GM21526 (cell line): ENCODE results near the gene GPR119.
A peak's percentile ranks its signal among the peaks of the same experiment; 100 is the strongest.
"Not testable (repeated sequence)": the region's sequence is repeated elsewhere in the genome, so short reads cannot be mapped to it uniquely, and the experiment has no call there.

Experiments used
- ATAC-seq: cut with Tn5 transposase; IDR thresholded peaks from one replicate; pipeline ENCODE4 v1.9.1; 2021; ENCODE audit warnings: moderate library complexity; ENCODE audit not compliant: unreplicated experiment, low FRiP score

GPR119 gene

GRCh38 chrX:130339408-130340222 lies 45.9 kb downstream of the GPR119 start, which contains the start of gene SLC25A14:
SLC25A14 (plus strand) TSS chrX:130339919; CDS start chrX:130340279, 360 bp downstream.
- ATAC-seq: peak; percentile 93

- ATAC-seq: not testable (repeated sequence)
Observed at GRCh38 chrX:130338869-130339268, 46.6 kb downstream of the GPR119 start.

GRCh38 chrX:130336531-130336930 lies 48.9 kb downstream of the GPR119 start:
- no peak for ATAC-seq
